GM10248 (cell line): ENCODE measurements around the gene ANKRD13D.

Experiments
- CTCF ChIA-PET: fragments of 300-600 bp; sonication (Branson Sonifier 250); formaldehyde crosslinking; extraction: SDS; loops from one replicate; lab custom pipeline; 2021; ENCODE audit warnings: antibody characterized with exemption; lab: Yijun Ruan, JAX
- POLR2A ChIA-PET: fragments of 350-650 bp; sonication (Branson Sonifier 250); formaldehyde crosslinking; extraction: SDS; loops from one replicate; lab custom pipeline; 2020; ENCODE audit warnings: antibody characterized with exemption; lab: Yijun Ruan, JAX
- DNase-seq: peaks from one replicate; pipeline ENCODE4 v3.0.0; 2012; ENCODE audit errors: extremely low spot score
- TF ChIP-seq, protein P1 (sequence below): IDR thresholded peaks from 2 replicates; pipeline ENCODE4 v1.5.1; 2012; ENCODE audit warnings: mild to moderate bottlenecking, low read depth; ENCODE audit errors: extremely low read depth, missing control alignments, control extremely low read depth

The ANKRD13D gene

DNA sequence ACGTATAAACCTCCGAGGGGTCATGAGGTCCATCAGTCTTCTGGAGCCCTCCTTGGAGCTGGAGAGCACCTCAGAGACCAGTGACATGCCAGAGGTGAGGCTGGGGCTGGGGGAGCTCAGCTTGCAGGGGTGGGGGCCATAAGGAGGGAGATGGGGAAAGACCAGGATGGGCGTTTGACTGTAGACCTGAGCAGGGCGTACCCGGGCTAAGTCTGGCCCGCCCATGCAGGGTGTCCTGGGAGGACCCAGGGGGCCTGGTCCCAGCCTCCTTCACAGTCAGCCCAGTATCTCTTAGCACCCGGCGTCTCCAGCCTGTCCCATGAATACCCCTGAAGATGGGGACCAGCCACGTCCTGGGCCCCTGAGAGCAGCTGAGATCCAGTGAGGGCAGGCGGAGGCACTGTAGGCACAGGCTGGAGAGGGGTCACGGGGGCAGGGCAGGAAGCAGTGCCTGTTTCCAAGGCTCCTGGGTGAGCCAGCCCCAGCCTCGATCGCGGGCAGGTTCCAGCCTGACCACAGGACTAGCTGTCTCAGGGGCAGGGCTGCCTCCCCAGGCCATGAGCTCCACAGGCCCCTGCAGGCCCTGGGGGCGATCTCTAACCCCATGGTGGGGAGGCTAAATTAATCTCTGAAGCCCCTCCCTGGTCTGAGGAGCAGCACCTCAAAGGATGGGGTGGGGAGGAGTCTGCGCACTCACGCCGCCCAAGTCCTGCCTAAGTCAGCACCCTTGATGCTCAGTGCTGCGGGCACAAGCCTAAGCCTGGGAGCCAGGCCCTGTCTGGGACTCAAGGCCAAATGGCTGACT, 21.3 kb downstream of the ANKRD13D start:
- no peak for DNase-seq
- CTCF ChIA-PET, result interaction anchor here (1.1 to 1.7 kb wide), 3 partner anchors 9 to 41 kb away, joined by 3 to 4 read pairs (median 4); no protein-coding TSS in a partner anchor
- TF ChIP-seq, protein P1, sequence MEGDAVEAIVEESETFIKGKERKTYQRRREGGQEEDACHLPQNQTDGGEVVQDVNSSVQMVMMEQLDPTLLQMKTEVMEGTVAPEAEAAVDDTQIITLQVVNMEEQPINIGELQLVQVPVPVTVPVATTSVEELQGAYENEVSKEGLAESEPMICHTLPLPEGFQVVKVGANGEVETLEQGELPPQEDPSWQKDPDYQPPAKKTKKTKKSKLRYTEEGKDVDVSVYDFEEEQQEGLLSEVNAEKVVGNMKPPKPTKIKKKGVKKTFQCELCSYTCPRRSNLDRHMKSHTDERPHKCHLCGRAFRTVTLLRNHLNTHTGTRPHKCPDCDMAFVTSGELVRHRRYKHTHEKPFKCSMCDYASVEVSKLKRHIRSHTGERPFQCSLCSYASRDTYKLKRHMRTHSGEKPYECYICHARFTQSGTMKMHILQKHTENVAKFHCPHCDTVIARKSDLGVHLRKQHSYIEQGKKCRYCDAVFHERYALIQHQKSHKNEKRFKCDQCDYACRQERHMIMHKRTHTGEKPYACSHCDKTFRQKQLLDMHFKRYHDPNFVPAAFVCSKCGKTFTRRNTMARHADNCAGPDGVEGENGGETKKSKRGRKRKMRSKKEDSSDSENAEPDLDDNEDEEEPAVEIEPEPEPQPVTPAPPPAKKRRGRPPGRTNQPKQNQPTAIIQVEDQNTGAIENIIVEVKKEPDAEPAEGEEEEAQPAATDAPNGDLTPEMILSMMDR, result no peak
- POLR2A ChIA-PET, result no interaction called here

DNA sequence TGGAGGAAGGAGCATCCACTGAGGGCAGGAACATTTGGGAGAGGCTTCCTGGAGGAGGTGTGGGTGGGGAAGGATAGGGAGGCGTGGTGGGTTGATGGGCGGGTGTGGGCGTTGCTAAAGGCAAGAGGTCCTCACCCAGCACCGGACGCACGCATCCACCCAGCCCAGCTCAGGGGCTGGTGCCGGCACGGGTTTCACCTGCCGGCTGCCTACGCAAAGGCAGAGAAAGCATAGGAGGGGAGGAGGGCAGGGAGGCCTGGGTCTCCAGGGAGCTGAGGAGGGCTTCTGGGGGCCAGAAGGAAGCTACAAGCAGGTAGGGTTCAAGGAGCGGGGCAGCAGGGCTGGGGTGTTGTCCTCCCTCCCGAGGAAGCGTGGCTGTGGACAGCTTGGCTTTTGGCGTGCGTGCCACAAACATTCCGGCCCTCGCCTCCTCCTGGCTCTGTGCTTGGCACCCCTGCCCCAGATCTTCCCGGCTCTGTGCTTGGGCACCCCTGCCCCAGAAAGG, 22.0 kb downstream of the ANKRD13D start:
- POLR2A ChIA-PET, result no interaction called here
- TF ChIP-seq, protein P1, result no peak
- CTCF ChIA-PET, result interaction anchor here (1.1 to 1.7 kb wide), 3 partner anchors 10 to 41 kb away, joined by 3 to 4 read pairs (median 4); no protein-coding TSS in a partner anchor
- DNase-seq, result no peak

DNA sequence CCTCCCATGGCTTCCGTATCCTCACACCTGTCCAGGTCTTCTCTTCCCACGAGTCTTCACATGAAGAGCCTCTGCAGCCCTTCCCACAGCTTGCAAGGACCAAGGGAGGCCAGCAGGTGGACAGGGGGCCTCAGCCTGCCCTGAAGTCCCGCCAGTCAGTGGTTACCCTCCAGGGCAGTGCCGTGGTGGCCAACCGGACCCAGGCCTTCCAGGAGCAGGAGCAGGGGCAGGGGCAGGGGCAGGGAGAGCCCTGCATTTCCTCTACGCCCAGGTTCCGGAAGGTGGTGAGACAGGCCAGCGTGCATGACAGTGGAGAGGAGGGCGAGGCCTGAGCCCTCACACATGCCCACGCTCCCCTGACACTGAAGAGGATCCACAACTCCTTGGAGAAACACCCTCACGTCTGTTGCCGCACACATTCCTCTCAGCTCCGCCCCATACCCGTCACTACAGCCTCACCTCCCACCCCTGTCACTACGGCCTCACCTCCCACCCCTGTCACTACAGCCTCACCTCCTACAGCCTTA, 22.5 kb downstream of the ANKRD13D start:
- POLR2A ChIA-PET, result no interaction called here
- CTCF ChIA-PET, result interaction anchor here (1.4 kb wide), 1 partner anchor 40 kb away, joined by 4 read pairs; no protein-coding TSS in a partner anchor
- TF ChIP-seq, protein P1, result no peak
- no peak for DNase-seq

DNA sequence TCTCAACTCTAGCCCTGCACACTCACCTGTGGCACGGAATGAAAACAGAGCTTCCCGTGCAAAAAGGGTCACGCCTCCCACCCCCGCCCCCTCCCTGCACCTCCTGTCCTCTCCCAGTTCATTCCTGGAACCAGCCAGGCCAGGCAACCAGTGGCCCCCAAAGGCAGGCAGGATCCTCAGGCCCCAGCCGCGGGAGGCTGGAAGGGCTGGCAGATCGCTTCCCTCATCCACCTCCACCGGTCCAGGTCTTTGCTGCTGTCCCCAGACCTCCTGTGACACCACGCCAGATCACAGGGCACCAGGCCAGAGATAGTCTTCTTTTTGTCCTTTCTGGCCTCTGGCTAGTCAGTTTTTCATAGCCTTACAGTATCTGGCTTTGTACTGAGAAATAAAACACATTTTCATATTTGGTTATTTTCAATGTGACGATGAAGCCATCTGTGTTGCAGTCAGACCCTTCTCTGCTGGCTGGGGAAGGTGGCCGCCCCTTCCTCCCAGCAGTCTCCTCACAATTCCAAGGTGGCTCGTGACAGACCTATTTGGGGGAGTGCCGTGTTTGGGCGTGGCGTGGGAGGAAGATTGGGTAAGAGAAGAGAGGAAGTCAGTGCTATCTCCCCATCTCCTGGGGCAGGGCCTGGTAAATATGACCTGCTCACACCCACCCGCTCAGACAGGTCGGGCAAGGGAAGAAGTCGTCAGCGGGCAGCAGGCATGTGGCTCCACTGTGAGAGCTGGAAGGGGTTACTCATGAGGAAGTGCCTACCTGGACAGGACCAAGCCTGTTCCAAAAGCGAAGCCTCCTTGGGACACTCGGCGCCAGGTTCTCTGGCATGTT, 23.3 kb downstream of the ANKRD13D start:
- CTCF ChIA-PET, result interaction anchor here (1.6 to 9.1 kb wide), 3 partner anchors 39 to 70 kb away, joined by 6 to 124 read pairs (median 7); no protein-coding TSS in a partner anchor
- POLR2A ChIA-PET, result no interaction called here
- no peak for DNase-seq
- TF ChIP-seq, protein P1, result no peak

DNA sequence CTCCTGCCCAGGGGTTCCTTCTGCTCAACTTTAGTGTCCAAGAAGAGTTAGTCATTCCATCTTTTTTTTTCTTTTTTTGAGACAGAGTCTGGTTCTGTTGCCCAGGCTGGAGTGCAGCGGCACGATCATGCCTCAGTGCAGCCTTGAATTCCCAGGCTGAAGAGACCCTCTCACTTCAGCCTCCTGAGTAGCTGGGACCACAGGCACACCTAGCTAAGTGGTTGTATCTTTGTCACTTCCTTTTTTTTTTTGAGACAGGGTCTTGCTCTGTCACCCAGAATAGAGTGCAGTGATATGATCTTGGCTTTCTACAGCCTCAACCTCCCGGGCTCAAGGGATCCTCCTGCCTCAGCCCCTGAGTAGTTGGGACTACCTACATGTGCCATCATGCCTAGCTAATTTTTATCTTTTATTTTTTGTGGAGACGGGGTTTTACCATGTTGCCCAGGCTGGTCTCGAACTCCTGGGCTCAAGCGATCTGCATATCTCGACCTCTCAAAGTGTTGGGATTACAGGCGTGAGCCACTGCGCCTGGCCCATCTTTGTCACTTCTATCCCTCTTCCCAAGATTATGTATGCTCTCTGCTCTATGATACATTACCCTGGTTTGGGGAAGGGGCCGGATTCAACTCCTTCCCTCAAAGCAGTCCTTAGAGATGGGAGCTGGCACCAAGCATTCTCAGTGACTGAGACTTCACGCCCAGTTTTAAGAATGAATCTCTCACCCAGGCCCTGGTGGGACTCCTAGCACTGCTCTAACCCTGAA, 24.2 kb downstream of the ANKRD13D start:
- TF ChIP-seq, protein P1, result no peak
- ChIA-PET POLR2A (no interaction called here), CTCF (interaction anchor here (1.0 to 9.1 kb wide), 6 partner anchors 12 to 69 kb away, joined by 4 to 124 read pairs (median 5); no protein-coding TSS in a partner anchor)
- no peak for DNase-seq

DNA sequence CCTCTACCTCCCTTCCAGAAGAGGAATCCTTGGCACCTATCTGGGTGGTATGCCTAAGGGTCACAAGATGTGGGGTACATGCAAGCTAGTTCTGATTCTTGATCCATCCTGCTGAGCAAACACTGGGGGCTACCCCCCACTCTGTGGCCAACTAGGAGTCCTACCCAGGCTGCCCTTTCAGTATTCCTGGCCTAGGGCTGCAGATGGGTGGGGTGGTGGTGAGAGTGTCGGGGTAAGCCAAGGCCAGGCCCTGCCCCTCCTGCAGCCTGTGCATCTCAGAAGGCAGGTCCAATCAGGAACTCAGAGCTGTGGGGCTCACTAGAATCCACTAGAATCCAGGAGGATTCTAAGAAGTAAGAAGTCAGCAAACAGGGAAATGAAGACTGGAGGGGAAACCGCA, 25.1 kb downstream of the ANKRD13D start:
- ChIA-PET CTCF (interaction anchor here (1.0 to 9.1 kb wide), 7 partner anchors 13 to 259 kb away, joined by 3 to 124 read pairs (median 4); no protein-coding TSS in a partner anchor), POLR2A (no interaction called here)
- TF ChIP-seq, protein P1, result no peak

More for the DNA sequence above, 25.1 kb downstream of the ANKRD13D start:
- no peak for DNase-seq
